Stimulated activated CD8-positive, alpha-beta memory T cell treated with anti-CD3 and anti-CD28 coated beads, Interleukin-2, amount 100 ng/mL, for 1 hour (primary cell): Measurements from ENCODE around the gene PINLYP.

Experiments
- DNase-seq, 2 donors: peaks; one replicate each; pipeline ENCODE4 v3.0.0-alpha.2; 2020; ENCODE audit warnings: low read depth in 2 of 2

PINLYP gene

DNA sequence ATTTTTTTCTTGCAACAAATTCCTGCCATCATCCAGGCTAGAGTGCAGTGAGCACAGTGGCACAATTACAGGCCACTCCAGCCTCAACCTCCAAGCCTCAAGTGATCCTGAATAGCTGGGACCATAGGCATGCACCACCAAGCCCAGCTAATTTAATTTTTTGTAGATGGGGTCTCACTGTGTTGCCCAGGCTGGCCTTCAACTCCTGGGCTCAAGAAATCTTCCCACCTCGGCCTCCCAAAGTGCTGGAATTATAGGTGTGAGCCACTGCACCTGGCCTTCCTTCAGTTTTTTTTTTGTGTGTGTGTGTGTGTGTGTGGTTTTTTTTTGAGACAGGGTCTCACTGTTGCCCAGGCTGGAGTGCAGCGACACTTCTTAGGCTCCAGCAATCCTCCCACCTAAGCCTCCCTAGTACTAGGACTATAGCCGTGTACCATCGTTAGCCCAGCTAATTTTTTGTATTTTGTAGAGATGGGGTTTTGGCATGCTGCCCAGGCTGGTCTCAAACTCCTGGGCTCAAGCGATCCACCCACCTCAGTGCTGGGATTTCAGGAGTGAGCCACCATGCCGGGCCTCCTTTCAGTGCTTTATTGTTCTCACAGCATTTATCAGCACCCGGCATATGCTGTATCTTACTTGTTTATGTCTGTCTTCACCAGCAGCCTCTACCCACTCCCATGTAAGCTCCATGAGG lies 30.4 kb downstream of the PINLYP start:
- DNase-seq, result no peak

- no peak for DNase-seq
Measured at GRCh38 chr19:43606569-43607229, 31.1 kb downstream of the PINLYP start.

- no peak for DNase-seq
Measured at GRCh38 chr19:43607238-43608205, 31.9 kb downstream of the PINLYP start.

GRCh38 chr19:43609872-43610271 lies 34.3 kb downstream of the PINLYP start:
- no peak for DNase-seq

GRCh38 chr19:43610493-43610892 lies 34.9 kb downstream of the PINLYP start:
- DNase-seq, result no peak

- DNase-seq, result no peak
Measured at GRCh38 chr19:43611788-43612187, 36.2 kb downstream of the PINLYP start, which contains the start of gene SRRM5. Gene SRRM5, plus strand, starts transcription at chr19:43612088. Its CDS starts 34 bp downstream, at chr19:43612122.

GRCh38 chr19:43612374-43612773 lies 36.8 kb downstream of the PINLYP start:
- no peak for DNase-seq

GRCh38 chr19:43616306-43616705 lies 40.7 kb downstream of the PINLYP start:
- DNase-seq, result no peak

GRCh38 chr19:43616954-43617353 lies 41.4 kb downstream of the PINLYP start:
- DNase-seq, result no peak

GRCh38 chr19:43618921-43619261 lies 43.3 kb downstream of the PINLYP start:
- DNase-seq, result no peak

- peak; percentile 68 to 71 for DNase-seq
Measured at GRCh38 chr19:43619262-43620060, 43.9 kb downstream of the PINLYP start, which contains the start of gene ZNF428. Gene ZNF428, minus strand, starts transcription at chr19:43619629. Its CDS starts 5,325 bp downstream, at chr19:43614304.

- peak in 1 of 2 donors; percentile 77 for DNase-seq
Measured at GRCh38 chr19:43620061-43621001, 44.7 kb downstream of the PINLYP start.

DNA sequence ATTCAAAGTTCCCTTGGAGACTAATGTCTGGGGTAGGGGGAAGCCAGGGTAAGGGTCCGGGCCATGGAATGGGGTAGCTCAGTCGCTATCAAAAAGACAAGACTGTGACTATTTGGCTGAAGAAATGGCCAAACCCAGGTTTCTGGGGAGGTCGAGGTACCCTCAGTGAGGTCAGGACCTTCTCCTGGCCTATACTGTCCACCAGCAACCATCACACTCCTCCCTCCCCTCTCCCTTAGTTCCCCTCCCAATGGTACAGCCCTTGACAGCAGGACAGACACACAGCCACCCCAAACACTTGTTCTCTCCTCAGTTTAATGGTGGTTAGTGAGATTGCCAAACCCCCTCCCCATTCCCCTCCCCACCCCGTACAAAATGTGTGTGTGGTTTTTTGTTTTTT lies 46.5 kb downstream of the PINLYP start:
- DNase-seq, result no peak

DNA sequence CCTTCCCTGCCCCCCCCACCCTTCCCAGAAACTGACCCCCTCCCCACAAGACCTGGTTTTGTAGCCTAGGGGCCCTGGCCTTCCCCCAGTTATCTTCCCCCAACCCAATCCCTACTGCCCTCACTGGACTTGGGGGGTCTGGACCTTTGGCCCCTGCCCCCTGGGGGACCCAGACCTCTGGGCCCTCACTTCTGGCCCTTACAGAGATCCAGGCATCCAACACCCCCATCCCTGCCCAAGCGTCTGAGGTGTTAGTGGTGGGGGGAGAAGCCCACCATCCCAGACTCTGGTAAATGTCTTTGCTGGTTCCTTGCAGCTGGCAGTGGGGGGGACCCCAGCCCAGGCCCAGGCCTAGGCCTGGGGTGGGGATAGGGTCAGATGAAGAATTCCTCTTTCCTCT lies 47.4 kb downstream of the PINLYP start:
- no peak for DNase-seq

- DNase-seq, result no peak
Measured at GRCh38 chr19:43623889-43624670, 48.5 kb downstream of the PINLYP start.

- DNase-seq, result peak; percentile 51 to 68
Measured at GRCh38 chr19:43624933-43625332, 49.3 kb downstream of the PINLYP start.

DNA sequence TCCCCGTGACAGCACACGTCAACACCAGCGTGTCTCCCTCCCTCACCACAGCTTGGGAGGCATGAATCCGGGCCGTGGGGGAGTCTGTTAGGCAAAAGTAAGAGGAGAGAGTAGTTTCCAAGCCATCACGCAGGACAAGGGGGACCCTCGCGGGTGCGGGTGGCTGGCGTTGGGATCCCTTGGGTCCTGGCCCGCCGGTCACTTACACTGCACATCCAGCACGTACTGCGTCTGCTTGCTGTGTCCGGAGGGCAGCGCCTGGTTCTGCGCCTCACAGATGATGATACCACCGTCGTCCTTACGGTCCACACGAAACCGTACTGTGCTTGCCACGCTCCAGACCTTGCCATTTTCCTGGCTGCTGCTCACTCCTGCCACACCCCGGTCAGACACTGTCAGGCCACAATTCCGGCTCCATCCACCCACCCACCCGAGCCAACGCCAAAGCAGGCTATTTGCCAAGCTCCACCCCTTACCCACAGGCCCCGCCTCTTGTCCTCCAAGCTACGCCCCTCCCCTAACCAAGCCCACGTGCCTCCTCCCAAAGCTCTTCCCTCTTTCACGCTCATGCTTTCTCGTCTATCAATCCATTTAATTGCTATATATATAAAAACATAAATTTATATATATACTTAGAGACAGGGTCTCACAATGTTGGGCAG lies 50.4 kb downstream of the PINLYP start:
- DNase-seq, result no peak

DNA sequence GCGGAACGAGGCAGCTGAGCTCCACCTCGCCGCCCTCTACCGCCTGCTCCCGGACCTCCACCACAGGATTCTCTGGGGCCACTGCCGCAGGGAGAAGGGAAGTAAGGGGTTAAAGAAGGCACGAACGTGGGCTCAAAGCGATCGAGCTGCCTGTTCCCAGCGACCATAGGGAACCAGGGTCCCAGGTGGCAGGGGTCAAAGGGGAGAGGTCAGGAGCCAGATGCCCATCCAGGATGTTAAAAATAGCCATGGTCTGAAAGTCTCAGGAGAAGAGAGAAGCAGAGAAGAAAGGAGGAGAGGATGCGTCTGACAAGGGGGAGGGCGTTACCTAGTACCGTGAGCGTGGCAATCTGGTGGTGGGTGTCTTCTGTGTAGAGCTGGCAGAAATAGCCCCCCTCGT lies 51.2 kb downstream of the PINLYP start:
- DNase-seq, result no peak
